WTC11 (cell line): Measurements from ENCODE around the gene RSU1. TPM values are rescaled to one million over a fixed set of nuclear protein-coding genes. Genes with fewer than 3 reads are reported as not detected.

Source experiments
- ATAC-seq: fragments of 200-7000 bp; cut with Tn5 transposase; 2 replicates; pipeline ENCODE4 v1.10.0; 2021; ENCODE audit warnings: mild to moderate bottlenecking, moderate library complexity
- CTCF ChIA-PET: fragments of 300-600 bp; sonication (Branson Sonifier 250); formaldehyde crosslinking; loops from one replicate; lab custom pipeline; 2021; ENCODE audit warnings: antibody characterized with exemption; lab: Charles Lee
- POLR2A ChIA-PET: fragments of 350-600 bp; sonication (Branson Sonifier 250); formaldehyde crosslinking; loops from one replicate; lab custom pipeline; 2021; ENCODE audit warnings: antibody characterized with exemption; lab: Charles Lee
- DNase-seq: peaks from one replicate; pipeline ENCODE4 v3.0.0; 2021; ENCODE audit warnings: low spot score
- H3K27ac Mint-ChIP-seq: 2 replicates; pipeline ENCODE4 v1.8.0; 2021; ENCODE audit warnings: mixed read lengths
- H3K27me3 Mint-ChIP-seq: 2 replicates; pipeline ENCODE4 v1.8.0; 2021; ENCODE audit warnings: low read depth, mild to moderate bottlenecking, moderate library complexity, mixed read lengths
- H3K36me3 Mint-ChIP-seq: 2 replicates; pipeline ENCODE4 v1.8.0; 2021; ENCODE audit warnings: mixed read lengths
- H3K4me1 Mint-ChIP-seq: 2 replicates; pipeline ENCODE4 v1.8.0; 2022; ENCODE audit warnings: mixed read lengths
- H3K4me3 Mint-ChIP-seq: 2 replicates; pipeline ENCODE4 v1.8.0; 2021; ENCODE audit warnings: mild to moderate bottlenecking, moderate library complexity, mixed read lengths
- H3K9me3 Mint-ChIP-seq: 2 replicates; pipeline ENCODE4 v1.8.0; 2021; ENCODE audit warnings: mixed read lengths
- ATF2 ChIP-seq: sonication (generic); formaldehyde crosslinking; IDR thresholded peaks from 2 replicates; pipeline ENCODE4 v1.8.1; 2022; ENCODE audit warnings: low read depth, missing genetic modification reagents, borderline replicate concordance
- CDX4 ChIP-seq: fragments of 250-450 bp; sonication (Bioruptor Pico); IDR thresholded peaks from 2 replicates; pipeline ENCODE4 v1.9.0; 2021; ENCODE audit warnings: moderate library complexity, mild to moderate bottlenecking, inconsistent platforms, borderline replicate concordance
- CTCF ChIP-seq: fragments of 200-600 bp; IDR thresholded peaks from 2 replicates; pipeline ENCODE4 v1.8.0; 2022; ENCODE audit warnings: antibody characterized with exemption
- E2F4 ChIP-seq: sonication (generic); formaldehyde crosslinking; IDR thresholded peaks from 2 replicates; pipeline ENCODE4 v1.8.1; 2022; ENCODE audit warnings: low read depth, mild to moderate bottlenecking, moderate library complexity, missing genetic modification reagents, borderline replicate concordance
- E2F5 ChIP-seq: sonication (generic); formaldehyde crosslinking; IDR thresholded peaks from 2 replicates; pipeline ENCODE4 v1.8.1; 2022; ENCODE audit warnings: mild to moderate bottlenecking, moderate library complexity, missing genetic modification reagents
- ESRRA ChIP-seq: sonication (generic); formaldehyde crosslinking; IDR thresholded peaks from 2 replicates; pipeline ENCODE4 v1.8.1; 2022; ENCODE audit warnings: mild to moderate bottlenecking, missing genetic modification reagents, borderline replicate concordance
- ETV6 ChIP-seq: sonication (generic); formaldehyde crosslinking; IDR thresholded peaks from 2 replicates; pipeline ENCODE4 v1.8.1; 2022; ENCODE audit warnings: mild to moderate bottlenecking, missing genetic modification reagents
- FOXK1 ChIP-seq: sonication (generic); formaldehyde crosslinking; IDR thresholded peaks from 2 replicates; pipeline ENCODE4 v1.8.0; 2022; ENCODE audit warnings: mild to moderate bottlenecking, moderate library complexity, missing genetic modification reagents
- HMGXB4 ChIP-seq: sonication (generic); formaldehyde crosslinking; IDR thresholded peaks from 2 replicates; pipeline ENCODE4 v1.8.1; 2023; ENCODE audit warnings: mild to moderate bottlenecking, moderate library complexity, missing genetic modification reagents
- IRF1 ChIP-seq: sonication (generic); formaldehyde crosslinking; IDR thresholded peaks from 2 replicates; pipeline ENCODE4 v1.8.0; 2023; ENCODE audit warnings: missing genetic modification reagents
- JUN ChIP-seq: sonication (generic); formaldehyde crosslinking; IDR thresholded peaks from 2 replicates; pipeline ENCODE4 v1.8.0; 2023; ENCODE audit warnings: mild to moderate bottlenecking, missing genetic modification reagents
- MLX ChIP-seq: sonication (generic); formaldehyde crosslinking; IDR thresholded peaks from 2 replicates; pipeline ENCODE4 v1.8.1; 2023; ENCODE audit warnings: mild to moderate bottlenecking, missing genetic modification reagents, moderate library complexity
- NFYB ChIP-seq: sonication (generic); formaldehyde crosslinking; conservative IDR thresholded peaks from 2 replicates; pipeline ENCODE4 v1.8.0; 2022; ENCODE audit warnings: low read depth, missing genetic modification reagents
- NR1H2 ChIP-seq: sonication (generic); formaldehyde crosslinking; IDR thresholded peaks from 2 replicates; pipeline ENCODE4 v1.9.0; 2021; ENCODE audit warnings: mild to moderate bottlenecking, moderate library complexity, missing genetic modification reagents
- NR2C2 ChIP-seq: sonication (generic); formaldehyde crosslinking; IDR thresholded peaks from 2 replicates; pipeline ENCODE4 v1.8.0; 2022; ENCODE audit warnings: mild to moderate bottlenecking, missing genetic modification reagents
- SMAD4 ChIP-seq: sonication (generic); formaldehyde crosslinking; IDR thresholded peaks from 2 replicates; pipeline ENCODE4 v1.8.0; 2022; ENCODE audit warnings: mild to moderate bottlenecking, missing genetic modification reagents
- SOX15 ChIP-seq: fragments of 250-450 bp; sonication (Bioruptor Pico); IDR thresholded peaks from 2 replicates; pipeline ENCODE4 v1.9.0; 2021; ENCODE audit warnings: mild to moderate bottlenecking
- SP1 ChIP-seq: sonication (generic); formaldehyde crosslinking; conservative IDR thresholded peaks from 2 replicates; pipeline ENCODE4 v1.8.1; 2022; ENCODE audit warnings: missing genetic modification reagents
- ZNF219 ChIP-seq: sonication (generic); formaldehyde crosslinking; IDR thresholded peaks from 2 replicates; pipeline ENCODE4 v1.8.0; 2023; ENCODE audit warnings: missing genetic modification reagents, mild to moderate bottlenecking, borderline replicate concordance
- ZNF281 ChIP-seq: sonication (generic); formaldehyde crosslinking; IDR thresholded peaks from 2 replicates; pipeline ENCODE4 v1.8.0; 2023; ENCODE audit warnings: mild to moderate bottlenecking, missing genetic modification reagents
- total RNA-seq: library from RNA; stranded (reverse); gene quantifications from 3 replicates; pipeline ENCODE4 v1.2.3, GENCODE V29; 2021

The RSU1 gene
- total RNA-seq, 1 experiment from 2014 or later: 46.4 TPM

- CTCF ChIA-PET: interaction anchor here (0.7 kb wide), 1 partner anchor 103 kb away, joined by 3 read pairs; no protein-coding TSS in a partner anchor
- no peak for TF ChIP-seq CDX4
- no peak for TF ChIP-seq ZNF281 (CRISPR knock-in tag)
- no peak for TF ChIP-seq HMGXB4 (CRISPR knock-in tag)
- no peak for TF ChIP-seq MLX (CRISPR knock-in tag)
- no peak for TF ChIP-seq SMAD4
- no peak for TF ChIP-seq ATF2 (CRISPR knock-in tag)
- no peak for TF ChIP-seq NR1H2 (CRISPR knock-in tag)
- TF ChIP-seq SP1 (CRISPR knock-in tag): no peak
- no peak for TF ChIP-seq JUN (CRISPR knock-in tag)
- TF ChIP-seq ETV6 (CRISPR knock-in tag): no peak
- no peak for TF ChIP-seq FOXK1 (CRISPR knock-in tag)
- TF ChIP-seq CTCF: no peak
- TF ChIP-seq NFYB (CRISPR knock-in tag): no peak
- TF ChIP-seq E2F4: no peak
- no peak for TF ChIP-seq ESRRA (CRISPR knock-in tag)
- no peak for TF ChIP-seq E2F5 (CRISPR knock-in tag)
- no peak for TF ChIP-seq IRF1 (CRISPR knock-in tag)
- no peak for TF ChIP-seq ZNF219
- TF ChIP-seq NR2C2 (CRISPR knock-in tag): no peak
- no peak for TF ChIP-seq SOX15
- Mint-ChIP-seq H3K4me3 (no peak overlapping the region), H3K27me3 (no peaks in the 10 kb centered on the region), H3K27ac (no peak overlapping the region), H3K36me3 (peaks cover 21% of the 10 kb centered on the region), H3K9me3 (peaks cover 16% of the 10 kb centered on the region), H3K4me1 (peaks cover 2% of the 10 kb centered on the region)
- POLR2A ChIA-PET: no interaction called here
- DNase-seq: no peak
- no peak for ATAC-seq
Observed at GRCh38 chr10:16794005-16794404, 23.2 kb downstream of the RSU1 start.
